ENCODE data around the gene TPD52L3. TPM values are rescaled to one million over a fixed set of nuclear protein-coding genes. Genes with fewer than 3 reads are reported as not detected.

The TPD52L3 gene
- polyA plus RNA-seq (2013, experiment 1 of 4) = not detected
- not detected for polyA plus RNA-seq (2013, experiment 2 of 4)
- not detected for polyA plus RNA-seq (2013, experiment 3 of 4)
- polyA plus RNA-seq (2013, experiment 4 of 4) = not detected

- Histone ChIP-seq H3K4me3 (ENCODE audit: insufficient read depth, low read depth, low read length) (no peak within 1 kb of the TSS), H3K27ac (ENCODE audit: insufficient read depth, low read depth, low read length, poor library complexity, severe bottlenecking) (no peak within 1 kb of the TSS), H3K9me3 (ENCODE audit: control insufficient read depth, low read length) (no peaks in the 10 kb centered on the region), H3K27me3 (ENCODE audit: control insufficient read depth, insufficient read depth, low read length, poor library complexity, severe bottlenecking) (no peaks in the 10 kb centered on the region), H3K36me3 (ENCODE audit: control insufficient read depth, insufficient read depth, low read length) (no peaks in the 10 kb centered on the region), H3K4me1 (ENCODE audit: control insufficient read depth, insufficient read depth, low read length) (no peaks in the 10 kb centered on the region)
- WGBS, 2 experiments = 91 to 92% methylated on average over 16 of the region's 16 CpGs
These were observed at the start of gene TPD52L3 for GRCh38 chr9:6328103-6328502. TSS of gene TPD52L3 (plus strand) at chr9:6328375. CDS start at chr9:6328596, 221 bp downstream.

- Histone ChIP-seq H3K27ac (ENCODE audit: insufficient read depth, low read depth, low read length, poor library complexity, severe bottlenecking) (no peak overlapping the region), H3K27me3 (ENCODE audit: control insufficient read depth, insufficient read depth, low read length, poor library complexity, severe bottlenecking) (no peaks in the 10 kb centered on the region), H3K4me3 (ENCODE audit: insufficient read depth, low read depth, low read length) (no peak overlapping the region), H3K4me1 (ENCODE audit: control insufficient read depth, insufficient read depth, low read length) (no peaks in the 10 kb centered on the region), H3K9me3 (ENCODE audit: control insufficient read depth, low read length) (no peaks in the 10 kb centered on the region), H3K36me3 (ENCODE audit: control insufficient read depth, insufficient read depth, low read length) (no peaks in the 10 kb centered on the region)
- WGBS, 2 experiments = 30 to 31% methylated on average over 2 of the region's 2 CpGs
These were observed 26.3 kb upstream of the TPD52L3 start for GRCh38 chr9:6301858-6302257.

- Histone ChIP-seq H3K27ac (ENCODE audit: insufficient read depth, low read depth, low read length, poor library complexity, severe bottlenecking) (no peak overlapping the region), H3K36me3 (ENCODE audit: control insufficient read depth, insufficient read depth, low read length) (no peaks in the 10 kb centered on the region), H3K9me3 (ENCODE audit: control insufficient read depth, low read length) (no peaks in the 10 kb centered on the region), H3K4me3 (ENCODE audit: insufficient read depth, low read depth, low read length) (no peak overlapping the region), H3K27me3 (ENCODE audit: control insufficient read depth, insufficient read depth, low read length, poor library complexity, severe bottlenecking) (no peaks in the 10 kb centered on the region), H3K4me1 (ENCODE audit: control insufficient read depth, insufficient read depth, low read length) (no peaks in the 10 kb centered on the region)
These were observed 25.8 kb upstream of the TPD52L3 start for GRCh38 chr9:6302417-6302816.

- Histone ChIP-seq H3K4me1 (ENCODE audit: control insufficient read depth, insufficient read depth, low read length) (no peaks in the 10 kb centered on the region), H3K9me3 (ENCODE audit: control insufficient read depth, low read length) (no peaks in the 10 kb centered on the region), H3K27ac (ENCODE audit: insufficient read depth, low read depth, low read length, poor library complexity, severe bottlenecking) (no peak overlapping the region), H3K4me3 (ENCODE audit: insufficient read depth, low read depth, low read length) (no peak overlapping the region), H3K27me3 (ENCODE audit: control insufficient read depth, insufficient read depth, low read length, poor library complexity, severe bottlenecking) (no peaks in the 10 kb centered on the region), H3K36me3 (ENCODE audit: control insufficient read depth, insufficient read depth, low read length) (no peaks in the 10 kb centered on the region)
These were observed 23.9 kb upstream of the TPD52L3 start for GRCh38 chr9:6304232-6304631.

- Histone ChIP-seq H3K27ac (ENCODE audit: insufficient read depth, low read depth, low read length, poor library complexity, severe bottlenecking) (no peak overlapping the region), H3K4me3 (ENCODE audit: insufficient read depth, low read depth, low read length) (no peak overlapping the region), H3K36me3 (ENCODE audit: control insufficient read depth, insufficient read depth, low read length) (no peaks in the 10 kb centered on the region), H3K27me3 (ENCODE audit: control insufficient read depth, insufficient read depth, low read length, poor library complexity, severe bottlenecking) (no peaks in the 10 kb centered on the region), H3K9me3 (ENCODE audit: control insufficient read depth, low read length) (no peaks in the 10 kb centered on the region), H3K4me1 (ENCODE audit: control insufficient read depth, insufficient read depth, low read length) (no peaks in the 10 kb centered on the region)
- 100% methylated on average over 1 of the region's 2 CpGs; no CpG with 5 or more reads in 1 of the 2 experiments for WGBS, 2 experiments
These were observed 22.1 kb upstream of the TPD52L3 start for GRCh38 chr9:6305954-6306563.

GRCh38 chr9:6307551-6308096 lies 20.6 kb upstream of the TPD52L3 start:
- Histone ChIP-seq H3K27me3 (ENCODE audit: control insufficient read depth, insufficient read depth, low read length, poor library complexity, severe bottlenecking) (no peaks in the 10 kb centered on the region), H3K27ac (ENCODE audit: insufficient read depth, low read depth, low read length, poor library complexity, severe bottlenecking) (no peak overlapping the region), H3K4me3 (ENCODE audit: insufficient read depth, low read depth, low read length) (no peak overlapping the region), H3K4me1 (ENCODE audit: control insufficient read depth, insufficient read depth, low read length) (no peaks in the 10 kb centered on the region), H3K9me3 (ENCODE audit: control insufficient read depth, low read length) (no peaks in the 10 kb centered on the region), H3K36me3 (ENCODE audit: control insufficient read depth, insufficient read depth, low read length) (no peaks in the 10 kb centered on the region)
- WGBS, 2 experiments = 67 to 75% methylated on average over 1 of the region's 1 CpG

- Histone ChIP-seq H3K27ac (ENCODE audit: insufficient read depth, low read depth, low read length, poor library complexity, severe bottlenecking) (no peak overlapping the region), H3K4me3 (ENCODE audit: insufficient read depth, low read depth, low read length) (no peak overlapping the region), H3K36me3 (ENCODE audit: control insufficient read depth, insufficient read depth, low read length) (no peaks in the 10 kb centered on the region), H3K27me3 (ENCODE audit: control insufficient read depth, insufficient read depth, low read length, poor library complexity, severe bottlenecking) (no peaks in the 10 kb centered on the region), H3K9me3 (ENCODE audit: control insufficient read depth, low read length) (no peaks in the 10 kb centered on the region), H3K4me1 (ENCODE audit: control insufficient read depth, insufficient read depth, low read length) (no peaks in the 10 kb centered on the region)
- WGBS, 2 experiments = 90 to 92% methylated on average over 3 to 4 of the region's 4 CpGs
These were observed 2.9 kb downstream of the TPD52L3 start for GRCh38 chr9:6330958-6331634.

GRCh38 chr9:6334305-6334704 lies 6.1 kb downstream of the TPD52L3 start:
- Histone ChIP-seq H3K9me3 (ENCODE audit: control insufficient read depth, low read length) (no peaks in the 10 kb centered on the region), H3K27ac (ENCODE audit: insufficient read depth, low read depth, low read length, poor library complexity, severe bottlenecking) (no peak overlapping the region), H3K4me3 (ENCODE audit: insufficient read depth, low read depth, low read length) (no peak overlapping the region), H3K27me3 (ENCODE audit: control insufficient read depth, insufficient read depth, low read length, poor library complexity, severe bottlenecking) (no peaks in the 10 kb centered on the region), H3K36me3 (ENCODE audit: control insufficient read depth, insufficient read depth, low read length) (no peaks in the 10 kb centered on the region), H3K4me1 (ENCODE audit: control insufficient read depth, insufficient read depth, low read length) (no peaks in the 10 kb centered on the region)

- WGBS, 2 experiments = 90% methylated on average over 3 of the region's 3 CpGs
- no peak overlapping the region for H3K4me3 ChIP-seq (ENCODE audit: insufficient read depth, low read depth, low read length)
- H3K27ac ChIP-seq (ENCODE audit: insufficient read depth, low read depth, low read length, poor library complexity, severe bottlenecking) = no peak overlapping the region
- H3K9me3 ChIP-seq (ENCODE audit: control insufficient read depth, low read length) = no peaks in the 10 kb centered on the region
- H3K36me3 ChIP-seq (ENCODE audit: control insufficient read depth, insufficient read depth, low read length) = no peaks in the 10 kb centered on the region
- no peaks in the 10 kb centered on the region for H3K4me1 ChIP-seq (ENCODE audit: control insufficient read depth, insufficient read depth, low read length)
- no peaks in the 10 kb centered on the region for H3K27me3 ChIP-seq (ENCODE audit: control insufficient read depth, insufficient read depth, low read length, poor library complexity, severe bottlenecking)
These were observed 20.6 kb downstream of the TPD52L3 start for GRCh38 chr9:6348766-6349165.

- no peaks in the 10 kb centered on the region for H3K27me3 ChIP-seq (ENCODE audit: control insufficient read depth, insufficient read depth, low read length, poor library complexity, severe bottlenecking)
- H3K4me3 ChIP-seq (ENCODE audit: insufficient read depth, low read depth, low read length) = no peak overlapping the region
- no peaks in the 10 kb centered on the region for H3K9me3 ChIP-seq (ENCODE audit: control insufficient read depth, low read length)
- H3K4me1 ChIP-seq (ENCODE audit: control insufficient read depth, insufficient read depth, low read length) = no peaks in the 10 kb centered on the region
- no peaks in the 10 kb centered on the region for H3K36me3 ChIP-seq (ENCODE audit: control insufficient read depth, insufficient read depth, low read length)
- no peak overlapping the region for H3K27ac ChIP-seq (ENCODE audit: insufficient read depth, low read depth, low read length, poor library complexity, severe bottlenecking)
These were observed 23.6 kb downstream of the TPD52L3 start for GRCh38 chr9:6351737-6352136.

Measured in ectodermal cell (in vitro differentiated cells).